PFSK-1 (cell line): ENCODE results near the gene GPX7.

Experiments
- POLR2AphosphoS5 ChIP-seq: IDR thresholded peaks from 2 replicates; pipeline ENCODE4 v1.6.1; 2012; ENCODE audit warnings: low read depth, mild to moderate bottlenecking, control low read depth, low read length, moderate library complexity
- REST ChIP-seq, 2 experiments: IDR thresholded peaks; 2 replicates each; pipeline versions ENCODE4 v1.6.1 to v1.8.0; 2011 to 2012; ENCODE audit warnings: low read depth in 2 of 2, low read length in 2 of 2, control low read depth in 1 of 2, inconsistent platforms in 1 of 2, mild to moderate bottlenecking in 1 of 2, moderate library complexity in 1 of 2; ENCODE audit not compliant: insufficient read depth in 1 of 2
- SIN3A ChIP-seq: IDR thresholded peaks from 2 replicates; pipeline ENCODE4 v1.6.1; 2012; ENCODE audit warnings: mild to moderate bottlenecking, low read length, moderate library complexity, borderline replicate concordance; ENCODE audit not compliant: insufficient read depth
- TAF1 ChIP-seq: IDR thresholded peaks from 2 replicates; pipeline ENCODE4 v1.6.1; 2012; ENCODE audit warnings: low read length, control low read depth, borderline replicate concordance; ENCODE audit not compliant: insufficient read depth

GRCh38 chr1:52592637-52593323, 9.4 kb upstream of the GPX7 start:
- no peak for TF ChIP-seq SIN3A
- TF ChIP-seq POLR2AphosphoS5, result no peak
- no peak for TF ChIP-seq REST (IDR thresholded peaks at IDR 0.05; ENCODE audit: insufficient read depth in 1 of 2, low read depth in 2 of 2, low read length in 2 of 2)
- no peak for TF ChIP-seq TAF1
